ENCODE data around the gene FBXL19.

Gene FBXL19

GRCh38 chr16:30903002-30903401 is 20.4 kb upstream of the FBXL19 start:
- Histone ChIP-seq H3K4me1 (ENCODE audit: control insufficient read depth in 1 of 2, insufficient read depth in 1 of 2, low read depth in 1 of 2, low read length in 1 of 2) (peaks cover 43% of the 10 kb centered on the region in 2 experiments), H3K36me3 (no peaks in the 10 kb centered on the region), H3K27me3 (no peaks in the 10 kb centered on the region), H3K4me3 (ENCODE audit: low read depth in 1 of 2, low read length in 1 of 2) (peak overlapping the region; percentile 68 to 74), H3K9me3 (no peaks in the 10 kb centered on the region), H3K27ac (peak overlapping the region; percentile 89)
- no peak for TF ChIP-seq CTCF (IDR thresholded peaks at IDR 0.05)

- no peaks in the 10 kb centered on the region for H3K9me3 ChIP-seq
- peak overlapping the region; percentile 13 to 68 for H3K4me3 ChIP-seq (ENCODE audit: low read depth in 1 of 2, low read length in 1 of 2)
- peak overlapping the region; percentile 89 for H3K27ac ChIP-seq
- no peaks in the 10 kb centered on the region for H3K27me3 ChIP-seq
- TF ChIP-seq CTCF (IDR thresholded peaks at IDR 0.05), result no peak
- peaks cover 43% of the 10 kb centered on the region in 2 experiments for H3K4me1 ChIP-seq (ENCODE audit: control insufficient read depth in 1 of 2, insufficient read depth in 1 of 2, low read depth in 1 of 2, low read length in 1 of 2)
- H3K36me3 ChIP-seq, result no peaks in the 10 kb centered on the region
Measured at GRCh38 chr16:30903596-30903995, 19.8 kb upstream of the FBXL19 start.

- Histone ChIP-seq H3K36me3 (no peaks in the 10 kb centered on the region), H3K4me3 (ENCODE audit: low read depth in 1 of 2, low read length in 1 of 2) (peak overlapping the region; percentile 13 to 68), H3K27ac (peak overlapping the region; percentile 89), H3K27me3 (no peaks in the 10 kb centered on the region), H3K4me1 (ENCODE audit: control insufficient read depth in 1 of 2, insufficient read depth in 1 of 2, low read depth in 1 of 2, low read length in 1 of 2) (peaks cover 43% of the 10 kb centered on the region in 2 experiments), H3K9me3 (no peaks in the 10 kb centered on the region)
- TF ChIP-seq CTCF (IDR thresholded peaks at IDR 0.05), result no peak
Measured at GRCh38 chr16:30904114-30904780, 19.1 kb upstream of the FBXL19 start.

GRCh38 chr16:30907064-30907463 is 16.3 kb upstream of the FBXL19 start:
- H3K9me3 ChIP-seq, result no peaks in the 10 kb centered on the region
- no peak overlapping the region for H3K4me3 ChIP-seq (ENCODE audit: low read depth in 1 of 2, low read length in 1 of 2)
- peaks cover 31 to 33% of the 10 kb centered on the region in 2 experiments for H3K4me1 ChIP-seq (ENCODE audit: control insufficient read depth in 1 of 2, insufficient read depth in 1 of 2, low read depth in 1 of 2, low read length in 1 of 2)
- TF ChIP-seq CTCF (IDR thresholded peaks at IDR 0.05), result no peak
- H3K27ac ChIP-seq, result no peak overlapping the region
- H3K36me3 ChIP-seq, result no peaks in the 10 kb centered on the region
- H3K27me3 ChIP-seq, result no peaks in the 10 kb centered on the region

GRCh38 chr16:30910427-30911029 is 12.8 kb upstream of the FBXL19 start:
- Histone ChIP-seq H3K9me3 (no peaks in the 10 kb centered on the region), H3K4me3 (ENCODE audit: low read depth in 1 of 2, low read length in 1 of 2) (no peak overlapping the region), H3K27me3 (no peaks in the 10 kb centered on the region), H3K27ac (no peak overlapping the region), H3K4me1 (ENCODE audit: control insufficient read depth in 1 of 2, insufficient read depth in 1 of 2, low read depth in 1 of 2, low read length in 1 of 2) (peaks cover 1 to 9% of the 10 kb centered on the region in 2 experiments), H3K36me3 (no peaks in the 10 kb centered on the region)
- no peak for TF ChIP-seq CTCF (IDR thresholded peaks at IDR 0.05)

All from neutrophil (primary cell).